ENCODE results near the gene RPS2. TPM values are rescaled to one million over a fixed set of nuclear protein-coding genes. Genes with fewer than 3 reads are reported as not detected.
A peak's percentile ranks its signal among the peaks of the same experiment; 100 is the strongest.

Gene RPS2
- total and polyA plus RNA-seq, 2 experiments from 2014 or later: 1,449 to 1,991 TPM

DNA sequence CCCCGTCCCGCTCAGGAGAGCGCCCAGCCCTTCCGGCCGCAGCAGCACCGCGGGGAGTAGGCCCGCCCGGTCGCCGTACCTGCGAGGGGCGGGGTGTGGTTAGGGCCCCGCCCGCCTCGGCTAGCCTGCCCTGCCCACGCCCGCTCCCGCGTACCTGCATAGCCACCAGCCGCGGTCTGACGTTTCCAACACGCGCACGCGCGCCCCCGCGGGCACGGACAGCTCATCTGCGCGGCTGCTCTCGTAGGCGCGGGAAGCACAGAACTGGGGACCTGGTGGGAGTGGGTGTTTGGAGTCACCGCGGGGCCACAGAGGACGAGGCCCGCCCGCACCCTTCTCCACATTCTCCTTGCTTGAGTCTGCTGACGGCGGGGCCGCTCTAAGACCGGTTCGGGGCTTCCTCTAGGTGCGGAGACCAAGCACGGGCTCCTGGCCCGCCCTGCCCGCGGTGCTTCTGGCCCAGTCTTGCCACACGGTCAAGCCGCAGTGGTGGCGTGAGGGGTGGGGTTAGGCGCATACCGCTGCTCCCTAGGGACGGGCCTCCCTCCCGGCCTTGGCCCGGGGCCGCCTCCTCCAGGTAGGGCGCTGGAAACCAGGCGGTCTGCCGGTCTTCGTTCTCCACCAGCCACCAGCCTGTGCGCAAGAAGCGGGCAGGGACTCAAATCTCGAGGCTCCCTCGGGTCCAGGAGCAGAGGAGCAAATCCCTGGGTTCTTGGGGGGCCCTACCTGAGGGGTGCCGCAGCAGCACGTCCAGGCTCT is 14.8 kb upstream of the RPS2 start:
- no peak overlapping the region for H3K4me3 ChIP-seq
- no peaks in the 10 kb centered on the region for H3K9me2 ChIP-seq (replicated peaks; ENCODE audit: insufficient read depth)
- H3K79me2 ChIP-seq: peaks cover under 1% of the 10 kb centered on the region
- H3K9me3 ChIP-seq (ENCODE audit: low read depth): no peaks in the 10 kb centered on the region
- no peaks in the 10 kb centered on the region for H4K20me1 ChIP-seq (ENCODE audit: insufficient read depth, poor library complexity, severe bottlenecking)
- peaks cover 16% of the 10 kb centered on the region for H3K4me1 ChIP-seq (ENCODE audit: insufficient read depth)
- TF ChIP-seq, protein P1, sequence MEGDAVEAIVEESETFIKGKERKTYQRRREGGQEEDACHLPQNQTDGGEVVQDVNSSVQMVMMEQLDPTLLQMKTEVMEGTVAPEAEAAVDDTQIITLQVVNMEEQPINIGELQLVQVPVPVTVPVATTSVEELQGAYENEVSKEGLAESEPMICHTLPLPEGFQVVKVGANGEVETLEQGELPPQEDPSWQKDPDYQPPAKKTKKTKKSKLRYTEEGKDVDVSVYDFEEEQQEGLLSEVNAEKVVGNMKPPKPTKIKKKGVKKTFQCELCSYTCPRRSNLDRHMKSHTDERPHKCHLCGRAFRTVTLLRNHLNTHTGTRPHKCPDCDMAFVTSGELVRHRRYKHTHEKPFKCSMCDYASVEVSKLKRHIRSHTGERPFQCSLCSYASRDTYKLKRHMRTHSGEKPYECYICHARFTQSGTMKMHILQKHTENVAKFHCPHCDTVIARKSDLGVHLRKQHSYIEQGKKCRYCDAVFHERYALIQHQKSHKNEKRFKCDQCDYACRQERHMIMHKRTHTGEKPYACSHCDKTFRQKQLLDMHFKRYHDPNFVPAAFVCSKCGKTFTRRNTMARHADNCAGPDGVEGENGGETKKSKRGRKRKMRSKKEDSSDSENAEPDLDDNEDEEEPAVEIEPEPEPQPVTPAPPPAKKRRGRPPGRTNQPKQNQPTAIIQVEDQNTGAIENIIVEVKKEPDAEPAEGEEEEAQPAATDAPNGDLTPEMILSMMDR (IDR thresholded peaks at IDR 0.05; ENCODE audit: poor library complexity): no peak
- TF ChIP-seq EZH2 (IDR thresholded peaks at IDR 0.05; ENCODE audit: borderline replicate concordance) (no peak), EZH2phosphoT487 (IDR thresholded peaks at IDR 0.05; ENCODE audit: low read depth, severe bottlenecking, unreplicated experiment) (no peak)
- peak overlapping the region; percentile 66 for H3K27ac ChIP-seq
- H3K36me3 ChIP-seq (replicated peaks; ENCODE audit: insufficient read depth, low read depth): no peaks in the 10 kb centered on the region
- H2AFZ ChIP-seq: no peak overlapping the region
- peak; percentile 90 for DNase-seq (ENCODE audit: low spot score)
- H3K4me2 ChIP-seq: peak overlapping the region; percentile 75
- WGBS (ENCODE audit: low lambda C conversion rate, missing lambda C conversion rate): 16% methylated on average over 51 of the region's 70 CpGs
- H3K27me3 ChIP-seq: peaks cover 39% of the 10 kb centered on the region

DNA sequence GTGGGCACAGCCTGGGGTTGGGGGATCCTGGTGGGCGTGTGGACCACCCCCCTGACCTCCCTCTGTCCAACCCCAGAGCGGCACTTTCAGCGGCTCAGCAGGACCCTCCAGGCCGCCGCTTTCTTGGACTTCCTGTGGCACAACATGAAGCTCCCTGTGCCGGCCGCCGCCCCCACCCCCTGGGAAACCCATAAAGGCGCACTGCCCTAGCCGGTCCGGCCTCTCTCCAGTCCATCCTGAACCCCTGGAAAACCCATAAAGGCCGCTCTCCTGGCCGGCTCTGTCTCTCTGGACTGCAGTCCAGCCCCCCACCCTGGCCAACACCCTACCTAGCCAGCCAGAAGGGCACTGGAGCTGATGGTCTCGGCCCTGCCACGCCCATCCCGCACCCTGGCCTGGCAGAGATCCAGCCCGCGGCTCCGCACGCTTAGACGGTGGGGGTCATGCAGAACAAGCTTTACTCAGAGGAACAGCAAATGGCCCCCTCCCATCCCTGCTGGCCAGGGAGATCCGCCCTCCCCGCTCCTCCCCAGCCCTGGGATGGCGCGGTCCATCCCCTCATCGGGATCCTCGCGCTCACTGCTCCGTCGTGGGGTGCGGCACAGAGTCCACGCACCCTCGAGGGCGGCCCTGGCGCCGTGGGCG is 14.0 kb upstream of the RPS2 start:
- peak overlapping the region; percentile 75 for H3K4me2 ChIP-seq
- 79% methylated on average over 36 of the region's 37 CpGs for WGBS (ENCODE audit: low lambda C conversion rate, missing lambda C conversion rate)

DNA sequence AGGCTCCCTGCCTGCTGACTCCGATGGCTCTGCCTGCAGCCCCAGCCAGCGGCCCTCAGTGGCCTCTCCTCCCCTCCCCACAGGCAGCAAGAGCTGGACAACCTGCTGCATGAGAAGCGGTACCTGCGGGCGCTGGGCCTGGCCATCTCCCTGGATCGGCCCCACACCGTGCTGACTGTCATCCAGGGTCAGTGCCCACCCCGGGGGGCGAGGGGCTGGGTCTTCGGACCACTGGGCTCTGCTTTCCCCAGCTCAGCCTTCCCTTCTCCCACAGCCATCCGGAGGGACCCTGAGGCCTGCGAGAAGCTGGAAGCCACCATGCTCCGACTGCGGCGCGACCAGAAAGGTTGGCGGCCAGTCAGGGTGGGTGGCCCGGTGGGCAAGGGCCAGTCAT is 13.2 kb upstream of the RPS2 start:
- Histone ChIP-seq H3K27me3 (peaks cover 39% of the 10 kb centered on the region), H3K4me3 (no peak overlapping the region), H3K9me3 (ENCODE audit: low read depth) (no peaks in the 10 kb centered on the region), H3K36me3 (replicated peaks; ENCODE audit: insufficient read depth, low read depth) (no peaks in the 10 kb centered on the region), H3K27ac (no peak overlapping the region), H3K4me2 (no peak overlapping the region), H2AFZ (no peak overlapping the region), H3K9me2 (replicated peaks; ENCODE audit: insufficient read depth) (no peaks in the 10 kb centered on the region), H3K79me2 (peaks cover 13% of the 10 kb centered on the region), H4K20me1 (ENCODE audit: insufficient read depth, poor library complexity, severe bottlenecking) (no peaks in the 10 kb centered on the region), H3K4me1 (ENCODE audit: insufficient read depth) (peaks cover 13% of the 10 kb centered on the region)
- TF ChIP-seq EZH2phosphoT487 (IDR thresholded peaks at IDR 0.05; ENCODE audit: low read depth, severe bottlenecking, unreplicated experiment): no peak
- TF ChIP-seq, protein P1 (IDR thresholded peaks at IDR 0.05; ENCODE audit: poor library complexity): no peak
- no peak for TF ChIP-seq EZH2 (IDR thresholded peaks at IDR 0.05; ENCODE audit: borderline replicate concordance)
- 97% methylated on average over 18 of the region's 18 CpGs for WGBS (ENCODE audit: low lambda C conversion rate, missing lambda C conversion rate)
- no peak for DNase-seq (ENCODE audit: low spot score)

More for the DNA sequence above, 14.0 kb upstream of the RPS2 start:
- no peak overlapping the region for H3K4me3 ChIP-seq
- peaks cover 16% of the 10 kb centered on the region for H3K4me1 ChIP-seq (ENCODE audit: insufficient read depth)
- peak overlapping the region; percentile 48 for H3K27ac ChIP-seq
- DNase-seq (ENCODE audit: low spot score): no peak
- no peak overlapping the region for H2AFZ ChIP-seq
- H3K36me3 ChIP-seq (replicated peaks; ENCODE audit: insufficient read depth, low read depth): no peaks in the 10 kb centered on the region
- no peaks in the 10 kb centered on the region for H3K9me3 ChIP-seq (ENCODE audit: low read depth)
- no peaks in the 10 kb centered on the region for H3K9me2 ChIP-seq (replicated peaks; ENCODE audit: insufficient read depth)
- TF ChIP-seq EZH2phosphoT487 (IDR thresholded peaks at IDR 0.05; ENCODE audit: low read depth, severe bottlenecking, unreplicated experiment): no peak
- TF ChIP-seq, protein P1 (IDR thresholded peaks at IDR 0.05; ENCODE audit: poor library complexity): no peak
- TF ChIP-seq EZH2 (IDR thresholded peaks at IDR 0.05; ENCODE audit: borderline replicate concordance): no peak
- H3K79me2 ChIP-seq: peaks cover 5% of the 10 kb centered on the region
- H3K27me3 ChIP-seq: peaks cover 39% of the 10 kb centered on the region
- H4K20me1 ChIP-seq (ENCODE audit: insufficient read depth, poor library complexity, severe bottlenecking): no peaks in the 10 kb centered on the region
